GM19193 (cell line): ENCODE measurements around the gene ATXN10.

ENCODE experiments used
- POLR2A ChIP-seq: IDR thresholded peaks from 4 replicates; pipeline ENCODE4 v1.6.1; 2011; ENCODE audit not compliant: insufficient read depth, insufficient read length; ENCODE audit errors: extremely low read depth

ATXN10 gene, protein sequence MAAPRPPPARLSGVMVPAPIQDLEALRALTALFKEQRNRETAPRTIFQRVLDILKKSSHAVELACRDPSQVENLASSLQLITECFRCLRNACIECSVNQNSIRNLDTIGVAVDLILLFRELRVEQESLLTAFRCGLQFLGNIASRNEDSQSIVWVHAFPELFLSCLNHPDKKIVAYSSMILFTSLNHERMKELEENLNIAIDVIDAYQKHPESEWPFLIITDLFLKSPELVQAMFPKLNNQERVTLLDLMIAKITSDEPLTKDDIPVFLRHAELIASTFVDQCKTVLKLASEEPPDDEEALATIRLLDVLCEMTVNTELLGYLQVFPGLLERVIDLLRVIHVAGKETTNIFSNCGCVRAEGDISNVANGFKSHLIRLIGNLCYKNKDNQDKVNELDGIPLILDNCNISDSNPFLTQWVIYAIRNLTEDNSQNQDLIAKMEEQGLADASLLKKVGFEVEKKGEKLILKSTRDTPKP

DNA sequence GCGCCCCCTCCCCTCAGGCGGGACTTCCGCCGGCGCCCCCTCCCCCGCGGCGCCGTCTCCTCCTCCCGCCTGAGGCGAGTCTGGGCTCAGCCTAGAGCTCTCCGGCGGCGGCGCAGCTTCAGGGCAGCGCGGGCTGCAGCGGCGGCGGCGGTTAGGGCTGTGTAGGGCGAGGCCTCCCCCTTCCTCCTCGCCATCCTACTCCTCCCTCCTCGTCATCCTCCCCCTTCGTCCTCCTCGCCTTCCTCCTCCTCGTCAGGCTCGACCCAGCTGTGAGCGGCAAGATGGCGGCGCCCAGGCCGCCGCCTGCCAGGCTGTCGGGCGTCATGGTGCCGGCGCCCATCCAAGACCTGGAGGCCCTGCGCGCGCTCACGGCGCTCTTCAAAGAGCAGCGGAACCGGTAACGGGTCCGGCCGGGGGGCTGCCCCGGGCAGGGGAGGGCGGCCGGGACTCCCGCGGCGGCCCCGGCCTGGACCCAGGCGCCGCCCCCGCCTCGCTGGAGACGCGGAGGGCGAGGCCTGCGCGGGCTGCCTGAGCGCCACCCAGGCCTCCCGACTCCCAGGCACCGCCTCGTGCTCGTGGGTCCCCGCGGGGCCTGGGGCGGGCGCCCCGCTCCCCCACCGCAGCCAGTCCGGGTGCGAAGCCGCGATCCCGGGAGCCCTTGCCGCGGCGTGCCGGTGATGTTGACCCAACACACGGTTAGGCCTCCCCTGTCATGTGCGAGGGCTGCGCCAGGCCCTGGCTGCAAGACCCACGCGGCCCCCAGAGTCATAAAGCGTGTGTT is at the start of gene ATXN10:
Gene ATXN10 (plus strand): TSS at position 52 of the 781 bp plus-strand sequence. CDS start 230 bp downstream, at position 282.
- TF ChIP-seq POLR2A, result peak; percentile 77

DNA sequence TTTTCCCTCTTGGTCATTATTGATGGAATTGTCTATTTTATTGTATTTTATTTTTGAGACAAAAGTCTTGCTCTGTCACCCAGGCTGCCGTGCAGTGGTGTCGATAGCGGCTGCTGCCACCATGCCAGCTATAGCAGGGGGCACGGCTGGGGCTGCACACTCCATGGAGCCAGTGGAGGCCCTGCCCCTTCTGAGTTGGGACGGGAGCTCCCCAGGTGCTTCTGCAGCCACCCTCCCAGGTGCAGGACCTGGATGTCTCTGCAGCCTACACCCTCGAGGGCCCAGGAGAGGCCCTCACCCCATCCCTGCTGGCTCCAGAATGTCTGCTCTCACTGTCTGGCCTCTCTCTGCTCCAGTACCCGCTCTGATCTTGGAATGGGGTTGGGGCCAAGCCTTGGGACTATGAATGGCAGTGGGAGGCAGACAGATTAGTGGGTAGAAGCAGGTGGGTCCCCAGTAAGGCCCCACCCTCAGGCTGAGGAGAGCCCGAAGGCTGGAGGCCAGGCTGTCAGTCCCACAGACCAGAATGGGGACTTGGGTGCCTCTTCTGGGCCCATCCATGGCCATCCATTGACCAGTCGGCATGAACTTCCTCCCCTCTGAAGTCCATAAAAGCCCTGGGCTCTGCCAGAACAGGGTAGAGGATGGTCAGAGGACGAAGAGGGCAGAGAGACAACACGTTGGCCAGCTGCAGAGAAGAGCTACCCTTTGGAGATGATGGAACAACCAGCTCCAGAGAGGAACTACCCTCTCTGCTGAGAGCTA is 49.6 kb upstream of the ATXN10 start:
- TF ChIP-seq POLR2A, result no peak

DNA sequence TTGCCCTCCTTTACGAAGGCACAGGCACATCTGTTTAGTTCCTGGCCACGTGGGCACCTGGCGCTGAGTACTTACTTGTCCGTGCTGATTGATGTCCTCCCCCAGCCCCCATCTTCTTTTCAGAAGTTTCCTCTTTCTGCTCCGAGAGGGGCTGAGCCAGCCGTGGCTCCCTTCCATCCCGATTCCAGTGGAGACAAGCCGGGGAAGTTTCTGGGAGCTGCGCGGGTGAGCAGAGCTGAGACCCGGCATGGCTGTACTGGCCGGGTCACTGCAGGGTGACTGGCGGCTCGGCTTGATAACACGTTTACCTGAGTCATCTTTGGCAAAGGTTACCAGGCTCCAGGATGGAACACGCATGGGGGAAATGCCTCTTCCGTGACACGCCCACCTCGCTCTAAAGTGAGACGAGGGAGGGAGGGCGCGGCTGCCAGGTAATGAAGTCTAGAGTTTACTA is 45.4 kb upstream of the ATXN10 start:
- TF ChIP-seq POLR2A, result no peak

DNA sequence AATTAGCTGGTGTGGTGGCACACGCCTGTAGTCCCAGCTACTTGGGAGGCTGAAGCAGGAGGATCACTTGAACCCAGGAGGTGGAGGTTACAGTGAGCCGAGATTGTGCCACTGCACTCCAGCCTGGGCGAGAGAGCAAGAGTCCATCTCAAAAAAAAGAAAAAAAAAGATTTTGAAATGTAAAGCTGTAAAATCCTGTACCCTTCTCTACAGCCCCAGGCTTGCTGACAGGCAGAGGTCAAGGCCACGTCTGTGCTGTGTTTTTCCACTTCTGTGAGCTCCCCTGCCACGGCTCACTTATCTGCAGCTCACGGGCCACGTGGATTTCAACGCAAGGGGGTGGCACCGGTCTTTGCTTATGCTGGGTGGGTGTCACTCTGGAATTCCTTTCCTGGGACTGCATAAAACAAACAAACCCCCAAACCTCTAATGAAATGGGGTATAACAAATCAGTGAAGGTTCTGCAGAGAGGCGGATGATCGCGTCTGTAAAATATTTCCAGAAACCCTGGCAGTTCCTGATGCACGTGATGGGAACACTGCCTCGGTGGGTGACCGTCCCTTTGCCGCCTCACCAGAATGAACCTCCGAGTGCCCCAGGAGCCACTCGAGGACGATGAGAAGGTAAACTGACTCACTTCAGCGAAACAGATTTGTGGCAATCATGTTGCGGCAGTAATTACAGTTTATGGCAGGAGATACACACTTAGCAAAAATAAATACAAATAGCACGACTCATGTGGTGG is 44.0 kb upstream of the ATXN10 start:
- TF ChIP-seq POLR2A, result no peak

DNA sequence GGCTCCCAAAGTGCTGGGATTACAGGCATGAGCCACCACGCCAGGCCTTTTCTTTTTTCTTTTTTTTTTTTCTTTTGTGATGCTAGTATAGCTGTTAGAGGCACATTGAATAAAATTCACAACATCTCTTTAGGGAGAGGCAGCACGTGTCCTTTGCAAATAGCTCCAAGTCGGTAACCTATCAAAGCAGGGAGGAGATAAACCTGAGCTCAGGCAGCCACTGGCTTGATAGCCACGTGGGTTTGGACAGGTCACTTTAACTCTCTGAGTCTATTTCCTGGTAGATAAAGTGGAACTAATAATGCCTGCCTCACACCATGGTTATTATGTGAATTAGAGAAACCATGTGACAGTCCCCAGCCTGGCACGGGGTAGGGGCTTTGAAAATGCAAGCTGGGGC is 43.1 kb upstream of the ATXN10 start:
- TF ChIP-seq POLR2A, result no peak

DNA sequence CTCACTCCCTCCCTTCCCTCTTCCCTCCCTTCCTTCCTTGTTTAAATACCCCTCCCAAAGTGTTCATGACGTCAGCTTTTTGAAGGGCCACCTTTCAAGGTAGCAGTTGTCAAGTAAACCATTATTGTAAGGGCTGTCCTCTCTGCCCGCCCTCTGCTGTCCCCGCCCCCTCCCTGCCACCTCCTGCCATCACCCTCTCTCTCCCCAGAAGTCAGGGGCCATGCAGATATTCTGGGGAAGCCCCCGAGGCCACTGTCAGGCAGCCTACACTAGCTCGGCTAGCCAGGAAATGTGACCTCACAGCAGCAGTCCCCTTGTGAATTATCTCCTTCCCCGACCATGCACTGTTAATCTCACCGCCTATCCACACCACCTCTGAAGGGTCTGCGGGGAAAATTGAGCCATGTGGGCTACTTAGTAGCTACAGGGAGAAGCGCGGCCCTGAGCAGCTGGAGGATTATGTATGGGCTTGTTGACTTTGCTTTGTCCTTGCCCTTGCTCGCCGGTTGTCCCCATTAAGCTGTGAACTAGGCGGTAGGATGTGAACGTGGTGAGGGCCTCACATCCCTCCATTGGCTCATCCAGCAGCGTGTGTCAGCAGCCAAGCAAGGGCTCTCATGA is 42.1 kb upstream of the ATXN10 start:
- no peak for TF ChIP-seq POLR2A

DNA sequence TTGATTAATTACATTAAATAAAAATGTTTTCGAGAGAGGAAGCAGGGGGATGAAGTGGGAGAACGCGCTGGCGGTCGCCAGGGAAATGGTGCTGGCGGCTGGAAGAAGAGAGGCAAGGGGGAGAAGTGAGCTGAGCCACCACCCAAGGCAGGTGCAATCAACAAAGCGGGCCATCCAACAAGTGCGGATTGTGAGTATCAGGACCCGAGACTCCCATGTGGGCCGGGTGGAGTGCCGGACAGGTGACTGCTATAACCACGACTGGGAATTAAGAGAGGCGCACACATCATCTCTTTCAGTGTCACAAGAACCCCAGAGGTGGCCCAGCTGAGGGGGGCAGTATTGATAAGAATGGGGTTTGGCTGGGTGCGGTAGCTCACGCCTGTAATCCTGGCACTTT is 41.2 kb upstream of the ATXN10 start:
- TF ChIP-seq POLR2A, result no peak

DNA sequence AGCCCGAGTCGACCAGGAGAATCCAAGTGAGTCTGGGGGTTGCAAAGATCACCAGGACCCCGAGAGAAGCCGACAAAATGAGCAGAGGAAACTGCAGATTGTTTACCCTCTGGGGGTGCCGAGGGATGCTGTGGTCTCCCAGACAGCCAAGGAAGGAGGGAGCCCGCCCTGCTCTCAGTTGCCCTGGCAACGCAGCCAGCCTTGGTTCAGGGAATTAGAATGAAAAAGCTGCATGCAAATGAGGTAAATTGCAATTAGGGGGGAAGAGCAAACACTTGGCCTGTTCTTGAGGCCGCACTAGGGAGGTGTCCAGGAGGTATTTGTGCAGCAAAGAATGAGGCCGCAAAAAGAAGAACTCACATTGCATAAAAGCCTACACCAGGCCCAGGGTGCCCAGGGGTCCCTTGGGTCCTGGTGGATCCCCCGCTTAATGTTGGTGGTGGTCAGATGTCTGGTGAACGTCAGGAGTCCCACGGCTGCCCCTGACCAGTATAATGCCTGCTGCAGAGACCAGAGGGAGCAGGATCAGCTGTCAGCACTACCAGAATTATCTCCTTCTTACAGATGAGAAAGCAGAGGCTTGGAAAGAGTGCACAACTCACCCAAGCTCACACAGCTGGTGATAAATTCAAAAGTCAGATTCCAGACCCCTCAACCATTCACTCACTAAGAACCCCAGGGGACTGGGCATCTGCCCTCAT is 40.3 kb upstream of the ATXN10 start:
- no peak for TF ChIP-seq POLR2A

DNA sequence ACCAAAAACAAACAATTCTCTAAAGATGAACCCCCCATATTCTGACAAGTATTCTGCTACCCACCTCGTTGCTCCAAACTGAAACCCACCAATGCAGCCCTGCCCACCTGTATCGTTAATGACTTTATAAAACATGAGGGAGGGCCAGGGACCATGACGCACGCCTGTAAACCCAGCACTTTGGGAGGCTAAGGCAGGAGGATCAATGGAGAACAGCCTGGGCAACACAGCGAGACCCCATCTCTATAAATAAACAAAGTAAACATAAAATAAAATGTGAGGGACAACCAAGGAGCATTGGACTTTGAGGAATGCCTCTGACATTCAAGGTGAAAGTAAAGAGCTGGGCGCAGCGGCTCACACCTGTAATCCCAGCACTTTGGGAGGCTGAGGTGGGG is 39.8 kb upstream of the ATXN10 start:
- no peak for TF ChIP-seq POLR2A

DNA sequence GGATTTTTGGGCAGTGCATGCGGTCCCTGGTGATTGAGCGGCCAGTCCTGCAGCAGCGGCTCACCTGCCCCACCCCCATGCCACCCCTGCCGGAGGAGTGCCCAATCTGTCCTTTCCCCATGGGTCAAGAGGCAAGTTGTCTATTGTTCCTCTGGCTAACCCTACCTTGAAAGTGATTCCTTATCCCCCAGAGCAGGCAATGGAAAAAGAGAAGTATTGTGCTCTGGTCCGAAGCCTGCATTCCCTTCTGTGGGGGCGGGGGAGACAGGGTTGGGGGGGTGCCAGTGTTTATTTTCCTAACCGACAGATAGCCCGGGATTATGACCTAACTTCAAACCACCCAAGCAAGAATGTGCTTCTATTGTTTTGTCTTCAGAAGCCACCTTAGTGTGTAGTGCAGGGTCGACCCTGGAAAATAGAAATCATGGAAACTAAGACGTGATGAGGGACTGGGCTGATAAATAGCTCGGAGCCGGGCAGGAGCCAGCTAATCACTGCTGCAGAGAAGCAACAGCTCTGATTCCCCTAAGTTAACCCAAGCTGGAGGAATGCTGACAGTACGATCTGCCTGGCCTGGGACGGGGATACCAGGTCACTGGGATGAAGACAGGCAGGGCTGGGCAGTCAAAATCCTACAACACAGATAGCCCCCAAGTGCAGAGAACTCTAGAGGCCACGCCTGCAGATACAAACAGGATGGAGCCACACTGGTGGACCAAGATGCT is 38.7 kb upstream of the ATXN10 start:
- no peak for TF ChIP-seq POLR2A

DNA sequence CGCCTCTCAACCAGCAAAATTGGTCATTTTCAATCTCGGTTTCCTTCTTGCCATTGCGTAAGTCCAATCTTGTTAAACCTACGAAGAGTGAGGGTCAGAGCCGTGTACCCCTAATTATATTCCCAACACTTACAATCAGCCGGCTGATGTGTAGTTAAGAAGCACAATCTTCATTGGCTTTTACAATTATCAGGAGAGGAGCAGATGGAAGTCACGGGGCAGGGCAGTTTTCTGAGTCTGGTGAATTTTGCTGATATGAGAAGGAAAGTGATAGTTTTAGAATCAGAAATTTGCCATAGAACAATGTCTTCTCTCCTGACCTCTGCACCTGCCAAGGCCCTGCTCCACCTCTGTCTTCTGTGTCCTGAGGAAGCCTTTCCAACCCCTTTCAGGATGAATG is 35.0 kb upstream of the ATXN10 start:
- no peak for TF ChIP-seq POLR2A

DNA sequence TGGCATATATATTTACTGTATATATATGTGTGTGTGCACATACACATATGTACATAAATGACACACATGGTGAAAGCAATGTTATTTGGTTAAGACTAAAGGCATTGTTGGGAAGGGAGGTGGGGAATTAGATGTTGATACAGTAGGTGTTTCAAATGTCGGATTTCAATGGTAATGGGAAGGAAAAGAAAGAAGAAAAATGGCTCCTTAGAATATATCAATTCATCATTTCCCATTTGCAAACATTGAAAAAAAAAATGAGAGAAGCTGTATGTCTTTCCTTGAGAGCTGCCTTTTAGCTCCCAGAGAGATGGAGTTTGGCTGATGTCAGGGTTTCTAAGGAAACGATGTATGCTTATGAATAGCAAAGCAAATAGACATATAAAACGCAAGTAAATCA is 33.4 kb upstream of the ATXN10 start:
- TF ChIP-seq POLR2A, result no peak
